OCI-LY3 (cell line): ENCODE results near the gene PLD2.

Experiments used
- H2AFZ ChIP-seq: fragments of 200-600, 300-600 bp; shearing (Covaris generic); 2 replicates; pipeline ENCODE4 v1.6.0; 2014; ENCODE audit warnings: antibody characterized with exemption, low read depth, low read length
- H3K27ac ChIP-seq: fragments of 200-600, 300-600 bp; sonication (generic); 2 replicates; pipeline ENCODE4 v1.5.1; 2014; ENCODE audit warnings: mild to moderate bottlenecking, low read length, moderate library complexity, mixed read lengths
- H3K27me3 ChIP-seq: fragments of 200-600, 300-600 bp; sonication (generic); 2 replicates; pipeline ENCODE4 v1.6.1; 2014; ENCODE audit warnings: low read depth, low read length, mixed read lengths
- H3K36me3 ChIP-seq: fragments of 200-600, 300-600 bp; sonication (generic); replicated peaks from 2 replicates; pipeline ENCODE3; 2014; ENCODE audit warnings: low read depth, low read length, mixed read lengths
- H3K4me1 ChIP-seq: fragments of 300-600, 200-600 bp; sonication (generic); 2 replicates; pipeline ENCODE4 v1.6.1; 2014; ENCODE audit warnings: low read length, mixed read lengths
- H3K4me2 ChIP-seq: fragments of 200-600, 300-600 bp; sonication (generic); 2 replicates; pipeline ENCODE4 v1.6.1; 2014; ENCODE audit warnings: low read length, mixed read lengths
- H3K4me3 ChIP-seq: fragments of 300-600, 200-600 bp; sonication (generic); 2 replicates; pipeline ENCODE4 v1.5.1; 2014; ENCODE audit warnings: antibody characterized with exemption, mild to moderate bottlenecking, low read length, moderate library complexity
- H3K79me2 ChIP-seq: fragments of 300-600, 200-600 bp; shearing (Covaris generic); 2 replicates; pipeline ENCODE4 v1.6.1; 2014; ENCODE audit warnings: mild to moderate bottlenecking, low read length, mixed read lengths
- H3K9ac ChIP-seq: fragments of 300-600, 200-600 bp; shearing (Covaris generic); 2 replicates; pipeline ENCODE4 v1.6.0; 2014; ENCODE audit warnings: mild to moderate bottlenecking, low read length, moderate library complexity
- H3K9me3 ChIP-seq: fragments of 200-600, 300-600 bp; shearing (Covaris generic); 2 replicates; pipeline ENCODE4 v1.6.1; 2014; ENCODE audit warnings: low read length, mixed read lengths; ENCODE audit not compliant: insufficient read depth
- H4K20me1 ChIP-seq: fragments of 200-600, 300-600 bp; sonication (generic); 2 replicates; pipeline ENCODE4 v1.6.1; 2016; ENCODE audit warnings: low read length, mixed read lengths; ENCODE audit not compliant: insufficient read depth
- EZH2phosphoT487 ChIP-seq: fragments of 200-600 bp; shearing (Covaris generic); IDR thresholded peaks from 2 replicates; pipeline ENCODE4 v1.6.1; 2018; ENCODE audit warnings: antibody characterized with exemption, mixed run types, low read depth
- TF ChIP-seq, protein P1 (sequence below): fragments of 200-600, 300-600 bp; sonication (generic); IDR thresholded peaks from 2 replicates; pipeline ENCODE4 v1.5.1; 2014; ENCODE audit warnings: antibody characterized with exemption, low read length, low read depth

Gene PLD2

DNA sequence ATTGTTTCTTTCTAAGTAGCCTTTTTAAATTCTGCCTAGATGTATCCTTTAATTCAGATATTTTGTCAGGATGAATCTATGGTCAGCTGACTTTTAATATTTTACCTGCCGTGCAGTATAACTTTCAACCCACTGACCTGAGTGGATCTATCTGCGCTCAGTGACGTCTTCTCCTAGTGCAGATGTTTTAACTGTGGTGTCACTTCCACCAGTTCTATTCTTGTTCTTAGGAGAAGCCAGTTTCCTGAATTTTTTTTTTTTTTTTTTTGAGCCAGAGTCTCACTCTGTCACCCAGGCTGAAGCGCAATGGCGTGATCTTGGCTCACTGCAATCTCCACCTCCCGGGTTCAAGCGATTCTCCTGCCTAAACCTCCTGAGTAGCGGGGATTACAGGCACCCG, 40.2 kb upstream of the PLD2 start:
- Histone ChIP-seq H3K9ac (no peak overlapping the region), H3K27me3 (no peaks in the 10 kb centered on the region), H3K27ac (no peak overlapping the region), H3K4me1 (no peaks in the 10 kb centered on the region), H3K9me3 (no peaks in the 10 kb centered on the region), H3K79me2 (no peaks in the 10 kb centered on the region), H3K4me2 (no peak overlapping the region), H4K20me1 (no peaks in the 10 kb centered on the region), H2AFZ (no peak overlapping the region), H3K4me3 (no peak overlapping the region), H3K36me3 (no peaks in the 10 kb centered on the region)
- TF ChIP-seq, protein P1, sequence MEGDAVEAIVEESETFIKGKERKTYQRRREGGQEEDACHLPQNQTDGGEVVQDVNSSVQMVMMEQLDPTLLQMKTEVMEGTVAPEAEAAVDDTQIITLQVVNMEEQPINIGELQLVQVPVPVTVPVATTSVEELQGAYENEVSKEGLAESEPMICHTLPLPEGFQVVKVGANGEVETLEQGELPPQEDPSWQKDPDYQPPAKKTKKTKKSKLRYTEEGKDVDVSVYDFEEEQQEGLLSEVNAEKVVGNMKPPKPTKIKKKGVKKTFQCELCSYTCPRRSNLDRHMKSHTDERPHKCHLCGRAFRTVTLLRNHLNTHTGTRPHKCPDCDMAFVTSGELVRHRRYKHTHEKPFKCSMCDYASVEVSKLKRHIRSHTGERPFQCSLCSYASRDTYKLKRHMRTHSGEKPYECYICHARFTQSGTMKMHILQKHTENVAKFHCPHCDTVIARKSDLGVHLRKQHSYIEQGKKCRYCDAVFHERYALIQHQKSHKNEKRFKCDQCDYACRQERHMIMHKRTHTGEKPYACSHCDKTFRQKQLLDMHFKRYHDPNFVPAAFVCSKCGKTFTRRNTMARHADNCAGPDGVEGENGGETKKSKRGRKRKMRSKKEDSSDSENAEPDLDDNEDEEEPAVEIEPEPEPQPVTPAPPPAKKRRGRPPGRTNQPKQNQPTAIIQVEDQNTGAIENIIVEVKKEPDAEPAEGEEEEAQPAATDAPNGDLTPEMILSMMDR, result no peak
- no peak for TF ChIP-seq EZH2phosphoT487

DNA sequence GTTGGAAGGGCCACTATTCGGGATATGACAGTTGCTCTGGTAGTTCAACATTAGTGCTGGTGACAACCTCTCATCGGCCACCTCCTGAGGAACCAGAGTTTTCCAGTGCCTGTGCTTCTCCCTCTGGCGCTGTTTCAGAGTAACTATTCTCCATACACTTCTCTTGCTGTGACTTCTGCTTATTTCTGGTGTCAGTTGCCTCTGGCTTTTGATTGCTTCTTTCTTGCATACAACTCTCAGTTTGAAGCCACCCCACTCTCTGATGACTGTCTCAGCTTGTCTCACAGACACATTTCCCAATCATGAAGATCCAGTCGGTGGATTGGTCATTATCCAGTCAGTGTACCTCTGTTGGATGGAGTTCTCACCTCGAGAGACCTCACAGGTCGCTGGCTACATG, 38.7 kb upstream of the PLD2 start:
- no peak overlapping the region for H3K4me3 ChIP-seq
- no peaks in the 10 kb centered on the region for H3K4me1 ChIP-seq
- H2AFZ ChIP-seq, result no peak overlapping the region
- H3K27ac ChIP-seq, result no peak overlapping the region
- H3K36me3 ChIP-seq, result no peaks in the 10 kb centered on the region
- H3K27me3 ChIP-seq, result no peaks in the 10 kb centered on the region
- H3K4me2 ChIP-seq, result no peak overlapping the region
- no peaks in the 10 kb centered on the region for H3K9me3 ChIP-seq
- H3K79me2 ChIP-seq, result no peaks in the 10 kb centered on the region
- no peak for TF ChIP-seq EZH2phosphoT487
- TF ChIP-seq, protein P1, result no peak
- H4K20me1 ChIP-seq, result no peaks in the 10 kb centered on the region
- H3K9ac ChIP-seq, result no peak overlapping the region

DNA sequence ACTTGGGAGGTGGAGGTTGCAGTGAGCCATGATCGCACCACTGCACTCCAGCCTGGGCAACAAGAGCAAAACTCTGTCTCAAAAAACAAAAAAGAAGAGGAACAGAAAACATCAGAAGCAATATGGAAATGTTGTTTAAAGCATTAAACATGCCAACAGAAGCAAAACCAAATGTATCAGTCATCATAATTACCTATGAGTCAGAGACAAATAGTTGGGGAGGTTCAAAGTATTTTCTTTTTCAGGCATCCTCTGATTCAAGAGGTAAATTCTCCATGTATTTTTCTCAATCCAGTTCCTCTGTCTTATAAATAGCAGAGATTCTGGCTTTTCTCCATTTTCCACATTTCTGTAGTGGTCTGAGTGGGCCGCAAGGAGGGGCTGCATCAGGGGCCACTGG, 37.3 kb upstream of the PLD2 start:
- no peaks in the 10 kb centered on the region for H3K79me2 ChIP-seq
- no peak for TF ChIP-seq EZH2phosphoT487
- TF ChIP-seq, protein P1, result no peak
- no peaks in the 10 kb centered on the region for H4K20me1 ChIP-seq
- no peak overlapping the region for H3K9ac ChIP-seq
- no peak overlapping the region for H3K4me3 ChIP-seq
- H3K36me3 ChIP-seq, result no peaks in the 10 kb centered on the region
- H3K9me3 ChIP-seq, result no peaks in the 10 kb centered on the region
- H3K4me1 ChIP-seq, result no peaks in the 10 kb centered on the region
- H3K27me3 ChIP-seq, result no peaks in the 10 kb centered on the region
- H3K4me2 ChIP-seq, result no peak overlapping the region
- no peak overlapping the region for H2AFZ ChIP-seq
- no peak overlapping the region for H3K27ac ChIP-seq

DNA sequence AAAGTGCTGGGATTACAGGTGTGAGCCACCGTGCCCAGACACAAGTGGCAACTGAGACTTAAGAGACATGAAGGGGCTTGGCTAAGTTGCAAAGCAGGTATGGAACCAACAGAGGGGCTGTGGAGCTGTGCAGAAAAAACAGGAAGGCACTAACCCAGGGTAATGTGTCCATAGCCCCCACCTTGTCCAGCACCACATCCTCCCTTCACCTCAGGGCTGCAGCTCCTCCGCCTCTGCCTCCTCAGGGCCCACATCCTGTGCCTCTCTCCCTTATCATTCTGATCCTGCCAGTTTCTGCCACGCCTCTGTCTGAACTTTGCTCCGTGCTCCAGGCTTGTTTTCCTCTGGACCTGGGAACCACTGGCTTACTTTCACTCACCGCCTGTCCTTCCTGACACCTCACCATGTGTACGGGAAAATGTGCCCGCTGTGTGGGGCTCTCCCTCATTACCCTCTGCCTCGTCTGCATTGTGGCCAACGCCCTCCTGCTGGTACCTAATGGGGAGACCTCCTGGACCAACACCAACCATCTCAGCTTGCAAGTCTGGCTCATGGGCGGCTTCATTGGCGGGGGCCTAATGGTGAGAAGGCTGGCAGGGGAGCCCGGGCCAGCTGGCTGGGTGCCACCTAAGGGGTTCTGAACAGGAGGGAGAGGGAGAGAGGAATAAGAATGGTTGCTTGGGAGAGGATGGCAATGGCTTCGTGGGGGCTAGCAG, 35.3 kb upstream of the PLD2 start, which contains the start of gene TM4SF5:
Gene TM4SF5, plus strand, starts transcription at position 368 of the 716 bp plus-strand sequence. Its CDS starts 37 bp downstream, at position 405.
- no peak within 1 kb of the TSS for H2AFZ ChIP-seq
- H3K27ac ChIP-seq, result no peak within 1 kb of the TSS
- H3K9ac ChIP-seq, result no peak within 1 kb of the TSS
- H3K4me2 ChIP-seq, result no peak within 1 kb of the TSS
- no peaks in the 10 kb centered on the region for H3K79me2 ChIP-seq
- H3K27me3 ChIP-seq, result no peaks in the 10 kb centered on the region
- H3K4me1 ChIP-seq, result no peaks in the 10 kb centered on the region
- no peaks in the 10 kb centered on the region for H3K36me3 ChIP-seq
- H3K4me3 ChIP-seq, result no peak within 1 kb of the TSS
- H4K20me1 ChIP-seq, result no peaks in the 10 kb centered on the region
- no peaks in the 10 kb centered on the region for H3K9me3 ChIP-seq
- TF ChIP-seq EZH2phosphoT487, result no peak
- TF ChIP-seq, protein P1, result no peak
